Measurements from ENCODE around the gene FAM186B. TPM values are rescaled to one million over a fixed set of nuclear protein-coding genes. Genes with fewer than 3 reads are reported as not detected.

The FAM186B gene
- total and polyA plus RNA-seq, 2 donors (not counting 1 experiment from before 2014, with no cell fraction given), result 0.10 to 0.33 TPM

GRCh38 chr12:49643961-49644619 lies 38.7 kb upstream of the FAM186B start:
- TF ChIP-seq EZH2 (IDR thresholded peaks at IDR 0.05; ENCODE audit: low read length, missing control alignments), result no peak
- TF ChIP-seq CTCF (conservative IDR thresholded peaks at IDR 0.05 in 1 of 2, IDR thresholded peaks at IDR 0.05 in 1 of 2; ENCODE audit: low read depth in 1 of 2, low read length in 2 of 2), result no peak

GRCh38 chr12:49643135-49643534 lies 37.7 kb upstream of the FAM186B start:
- TF ChIP-seq CTCF (conservative IDR thresholded peaks at IDR 0.05 in 1 of 2, IDR thresholded peaks at IDR 0.05 in 1 of 2; ENCODE audit: low read depth in 1 of 2, low read length in 2 of 2), result no peak
- no peak for TF ChIP-seq EZH2 (IDR thresholded peaks at IDR 0.05; ENCODE audit: low read length, missing control alignments)
- Histone ChIP-seq H3K27ac (ENCODE audit: insufficient read depth, low read length) (no peak overlapping the region), H3K4me3 (replicated peaks in 1 of 4; ENCODE audit: control extremely low read depth in 1 of 4, insufficient read depth in 1 of 4, low read depth in 3 of 4, low read length in 4 of 4) (no peak overlapping the region), H3K27me3 (ENCODE audit: control insufficient read depth, insufficient read depth, low read length) (no peaks in the 10 kb centered on the region), H3K4me2 (ENCODE audit: extremely low read depth, insufficient read depth, low read length) (no peak overlapping the region), H3K79me2 (ENCODE audit: control insufficient read depth, insufficient read depth, low read length) (no peaks in the 10 kb centered on the region), H3K9me3 (ENCODE audit: control insufficient read depth, insufficient read depth, low read depth, low read length) (no peaks in the 10 kb centered on the region), H3K4me1 (ENCODE audit: control insufficient read depth, extremely low read depth, insufficient read depth, low read length) (no peaks in the 10 kb centered on the region), H2AFZ (ENCODE audit: low read length) (no peak overlapping the region), H3K9ac (ENCODE audit: insufficient read depth, low read length) (no peak overlapping the region), H4K20me1 (ENCODE audit: control insufficient read depth, extremely low read depth, insufficient read depth, low read length) (no peaks in the 10 kb centered on the region), H3K36me3 (ENCODE audit: control insufficient read depth, insufficient read depth, low read length) (peaks cover 14% of the 10 kb centered on the region)
- no peak for DNase-seq (ENCODE audit: low read depth in 2 of 2)

More at GRCh38 chr12:49643961-49644619, 38.7 kb upstream of the FAM186B start:
- H3K4me1 ChIP-seq (ENCODE audit: control insufficient read depth, extremely low read depth, insufficient read depth, low read length), result no peaks in the 10 kb centered on the region
- no peak for DNase-seq (ENCODE audit: low read depth in 2 of 2)
- no peaks in the 10 kb centered on the region for H3K9me3 ChIP-seq (ENCODE audit: control insufficient read depth, insufficient read depth, low read depth, low read length)
- no peak overlapping the region for H3K4me2 ChIP-seq (ENCODE audit: extremely low read depth, insufficient read depth, low read length)
- H3K27ac ChIP-seq (ENCODE audit: insufficient read depth, low read length), result no peak overlapping the region
- peaks cover 17% of the 10 kb centered on the region for H3K36me3 ChIP-seq (ENCODE audit: control insufficient read depth, insufficient read depth, low read length)
- no peak overlapping the region for H3K9ac ChIP-seq (ENCODE audit: insufficient read depth, low read length)
- H2AFZ ChIP-seq (ENCODE audit: low read length), result no peak overlapping the region
- H3K79me2 ChIP-seq (ENCODE audit: control insufficient read depth, insufficient read depth, low read length), result no peaks in the 10 kb centered on the region
- no peaks in the 10 kb centered on the region for H4K20me1 ChIP-seq (ENCODE audit: control insufficient read depth, extremely low read depth, insufficient read depth, low read length)
- no peak overlapping the region for H3K4me3 ChIP-seq (replicated peaks in 1 of 4; ENCODE audit: control extremely low read depth in 1 of 4, insufficient read depth in 1 of 4, low read depth in 3 of 4, low read length in 4 of 4)
- H3K27me3 ChIP-seq (ENCODE audit: control insufficient read depth, insufficient read depth, low read length), result no peaks in the 10 kb centered on the region

DNA sequence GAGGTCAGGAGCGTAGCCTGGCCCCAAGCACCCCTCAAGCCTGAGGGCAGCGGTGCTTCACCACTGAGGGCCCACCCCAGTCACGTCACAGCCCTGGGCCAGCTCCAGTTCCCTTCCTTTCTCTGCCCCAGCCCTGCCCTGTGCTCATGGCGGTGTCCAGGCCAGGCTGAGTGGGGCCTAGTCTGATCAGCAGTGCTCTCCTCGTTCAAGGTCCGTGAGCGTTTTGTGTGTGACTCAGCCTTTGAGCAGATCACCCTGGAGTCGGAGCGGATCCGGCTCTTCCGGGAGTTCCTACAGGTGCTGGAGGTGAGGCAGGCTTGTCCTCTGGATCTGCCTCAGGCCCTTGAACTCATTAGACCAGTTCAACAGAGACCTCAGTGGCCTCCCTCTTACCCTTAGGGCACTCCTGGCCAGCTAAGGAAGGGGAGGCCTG lies 36.9 kb upstream of the FAM186B start:
- Histone ChIP-seq H3K9me3 (ENCODE audit: control insufficient read depth, insufficient read depth, low read depth, low read length) (no peaks in the 10 kb centered on the region), H3K27me3 (ENCODE audit: control insufficient read depth, insufficient read depth, low read length) (no peaks in the 10 kb centered on the region), H3K79me2 (ENCODE audit: control insufficient read depth, insufficient read depth, low read length) (no peaks in the 10 kb centered on the region), H3K4me2 (ENCODE audit: extremely low read depth, insufficient read depth, low read length) (no peak overlapping the region), H3K4me1 (ENCODE audit: control insufficient read depth, extremely low read depth, insufficient read depth, low read length) (peaks cover under 1% of the 10 kb centered on the region), H4K20me1 (ENCODE audit: control insufficient read depth, extremely low read depth, insufficient read depth, low read length) (no peaks in the 10 kb centered on the region), H2AFZ (ENCODE audit: low read length) (no peak overlapping the region), H3K27ac (ENCODE audit: insufficient read depth, low read length) (no peak overlapping the region), H3K9ac (ENCODE audit: insufficient read depth, low read length) (no peak overlapping the region), H3K36me3 (ENCODE audit: control insufficient read depth, insufficient read depth, low read length) (peaks cover 13% of the 10 kb centered on the region), H3K4me3 (replicated peaks in 1 of 4; ENCODE audit: control extremely low read depth in 1 of 4, insufficient read depth in 1 of 4, low read depth in 3 of 4, low read length in 4 of 4) (no peak overlapping the region)
- TF ChIP-seq CTCF (conservative IDR thresholded peaks at IDR 0.05 in 1 of 2, IDR thresholded peaks at IDR 0.05 in 1 of 2; ENCODE audit: low read depth in 1 of 2, low read length in 2 of 2) (no peak), EZH2 (IDR thresholded peaks at IDR 0.05; ENCODE audit: low read length, missing control alignments) (no peak)
- DNase-seq (ENCODE audit: low read depth in 2 of 2), result no peak

Data from fibroblast of lung (primary cell).